HG03045 (cell line): ENCODE data around the gene DDX47.
"Not testable (repeated sequence)": the region's sequence is repeated elsewhere in the genome, so short reads cannot be mapped to it uniquely, and the experiment has no call there.

Experiments
- ATAC-seq: cut with Tn5 transposase; IDR thresholded peaks from one replicate; pipeline ENCODE4 v1.9.1; 2021; ENCODE audit warnings: mild to moderate bottlenecking, moderate library complexity; ENCODE audit not compliant: unreplicated experiment

The DDX47 gene

DNA sequence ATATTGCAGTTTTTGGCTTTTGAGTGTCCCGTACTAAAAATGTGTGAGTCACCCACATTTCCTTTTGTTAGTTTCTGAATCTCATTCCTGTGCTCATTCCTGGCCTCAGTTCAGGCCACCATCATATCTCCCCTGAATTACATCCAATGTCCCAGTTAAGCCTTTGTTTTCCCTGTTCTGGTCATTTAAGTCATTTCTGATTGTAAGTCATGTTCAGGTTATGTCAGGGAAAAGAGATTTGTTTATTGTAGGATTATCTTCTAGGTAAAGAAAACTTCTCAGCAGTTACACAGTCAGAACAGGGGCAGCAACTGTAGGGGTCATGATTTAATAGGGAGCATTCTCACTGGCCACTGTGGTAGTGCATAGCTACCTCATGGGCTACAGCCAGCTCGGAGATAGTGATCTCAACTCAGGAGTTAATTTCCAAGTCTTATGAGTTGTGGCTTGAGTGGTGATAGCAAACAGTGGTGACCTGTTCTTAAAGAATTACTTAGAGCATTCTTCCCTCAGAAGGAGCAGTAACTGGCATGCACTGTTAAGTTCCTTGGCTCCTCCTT is 6.7 kb downstream of the DDX47 start:
- ATAC-seq, result no peak

DNA sequence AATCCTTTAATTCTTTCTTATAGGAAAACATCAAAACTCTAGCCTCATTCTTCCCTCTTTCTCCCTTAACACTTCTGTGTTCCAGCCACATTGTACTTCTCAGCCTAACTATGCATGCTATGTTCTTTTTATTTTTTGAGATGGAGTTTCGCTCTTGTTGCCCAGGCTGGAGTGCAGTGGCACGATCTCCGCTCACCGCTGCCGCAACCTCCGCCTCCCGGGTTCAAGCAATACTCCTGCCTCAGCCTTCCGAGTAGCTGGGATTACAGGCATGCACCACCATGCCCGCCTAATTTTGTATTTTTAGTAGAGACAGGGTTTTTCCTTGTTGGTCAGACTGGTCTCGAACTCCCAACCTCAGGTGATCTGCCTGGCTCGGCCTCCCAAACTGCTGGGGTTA is 7.2 kb downstream of the DDX47 start:
- ATAC-seq, result not testable (repeated sequence)

GRCh38 chr12:12821975-12822374 is 8.8 kb downstream of the DDX47 start:
- peak; percentile 65 for ATAC-seq

DNA sequence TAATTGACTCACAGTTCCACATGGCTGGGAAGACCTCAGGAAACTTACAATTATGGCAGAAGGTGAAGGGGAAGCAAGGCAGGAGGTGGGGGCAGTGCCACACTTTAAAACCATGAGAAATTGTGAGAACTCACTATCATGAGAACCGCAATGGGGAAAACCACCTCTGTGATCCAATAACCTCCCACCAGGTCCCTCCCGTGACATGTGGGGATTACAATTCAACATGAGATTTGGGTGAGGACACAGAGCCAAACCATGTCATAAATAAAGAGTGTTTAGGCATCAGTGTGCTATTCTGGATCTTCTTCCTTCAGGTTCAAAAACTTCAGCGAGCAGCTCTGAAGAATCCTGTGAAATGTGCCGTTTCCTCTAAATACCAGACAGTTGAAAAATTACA is 9.7 kb downstream of the DDX47 start:
- ATAC-seq, result no peak

DNA sequence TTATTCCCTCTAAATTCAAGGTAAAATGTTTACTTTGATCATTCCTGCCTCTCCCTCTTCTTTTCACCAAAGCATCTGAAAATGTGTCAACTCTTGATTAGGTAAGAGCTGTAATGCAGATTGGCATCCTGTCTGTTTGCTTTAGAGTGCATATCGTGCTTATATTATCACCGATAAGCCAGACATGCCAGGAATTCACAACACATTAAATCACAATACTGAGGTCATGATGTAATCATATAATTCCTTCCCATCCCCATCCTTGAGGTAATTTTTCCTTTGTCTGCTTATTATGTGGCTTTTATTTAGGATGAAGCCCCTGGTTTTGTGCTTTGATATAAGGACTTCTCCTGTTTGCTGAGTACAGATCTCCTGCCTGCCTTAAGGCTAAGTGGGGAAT is 10.2 kb downstream of the DDX47 start:
- no peak for ATAC-seq

DNA sequence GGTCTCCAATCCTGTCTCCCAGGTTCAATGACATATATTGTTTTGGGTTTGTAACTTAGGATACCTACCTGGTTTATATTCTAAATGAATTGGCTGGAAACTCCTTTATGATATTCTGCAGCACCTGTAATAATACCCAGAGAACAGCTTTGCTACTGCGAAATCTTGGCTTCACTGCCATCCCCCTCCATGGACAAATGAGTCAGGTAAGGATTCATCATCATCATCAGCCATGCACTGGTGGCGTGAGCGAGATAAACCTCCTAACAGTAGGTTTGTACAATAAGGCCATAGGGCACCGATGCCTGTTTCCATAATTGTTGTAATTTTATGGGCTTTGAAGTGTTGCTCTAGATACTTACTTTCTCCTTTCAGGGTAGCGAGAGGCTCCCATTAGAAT is 10.7 kb downstream of the DDX47 start:
- ATAC-seq, result no peak

DNA sequence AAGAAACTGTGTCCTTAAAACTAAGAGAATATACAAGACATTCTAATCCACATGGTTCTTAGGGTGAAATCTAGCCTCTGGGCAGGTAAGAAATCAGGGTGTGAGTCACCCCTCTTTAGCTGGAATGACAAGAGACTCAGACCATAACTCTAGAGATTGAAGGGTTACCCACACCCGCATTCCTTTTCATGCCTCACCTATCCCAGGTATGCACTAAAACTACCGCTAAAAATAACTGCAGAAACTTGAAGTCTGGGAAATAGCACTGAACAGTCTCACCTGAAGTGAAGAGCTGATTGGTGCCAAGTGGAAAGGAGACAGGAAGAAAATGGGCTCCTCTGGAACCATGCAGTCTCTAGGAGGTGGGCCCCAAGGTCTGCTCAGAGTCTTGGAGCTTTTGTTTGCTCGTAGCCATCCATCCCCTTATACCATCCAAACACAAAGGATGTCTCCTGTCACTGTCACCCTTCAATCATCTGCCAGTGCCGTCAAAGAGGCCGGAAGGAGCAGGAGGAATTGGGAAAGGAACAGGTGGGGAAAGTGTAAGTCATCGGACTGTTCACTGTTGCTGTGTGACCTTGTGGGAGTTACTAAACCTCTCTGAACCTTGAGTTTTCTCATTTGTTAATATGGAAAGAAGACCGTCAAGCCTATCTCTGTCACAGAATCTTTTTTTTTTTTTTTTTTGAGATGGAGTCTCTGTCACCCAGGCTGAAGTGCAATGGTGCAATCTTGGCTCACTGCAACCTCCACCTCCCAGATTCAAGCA is 22.4 kb downstream of the DDX47 start:
- no peak for ATAC-seq

DNA sequence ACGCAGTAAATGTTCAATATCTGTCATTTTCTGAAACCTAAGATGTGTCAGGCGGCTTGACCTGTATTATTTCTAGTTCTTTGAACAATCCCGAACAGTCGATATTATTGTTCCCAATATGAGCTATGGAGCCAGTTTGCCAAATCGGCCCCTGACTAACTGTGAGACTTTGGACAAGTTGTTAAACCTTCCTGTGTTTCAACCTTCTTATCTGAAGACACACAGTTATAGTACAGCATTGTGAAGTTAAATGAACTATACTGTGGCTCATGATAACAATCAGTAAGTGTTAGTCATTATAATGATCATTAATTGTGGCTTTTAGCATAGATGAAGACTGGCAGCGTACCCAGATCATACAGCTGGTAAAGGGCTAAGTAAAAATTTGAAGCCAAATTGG is 23.4 kb downstream of the DDX47 start:
- ATAC-seq, result no peak

GRCh38 chr12:12837025-12837812 is 24.1 kb downstream of the DDX47 start:
- no peak for ATAC-seq

- no peak for ATAC-seq
Observed at GRCh38 chr12:12837813-12838153, 24.6 kb downstream of the DDX47 start.

DNA sequence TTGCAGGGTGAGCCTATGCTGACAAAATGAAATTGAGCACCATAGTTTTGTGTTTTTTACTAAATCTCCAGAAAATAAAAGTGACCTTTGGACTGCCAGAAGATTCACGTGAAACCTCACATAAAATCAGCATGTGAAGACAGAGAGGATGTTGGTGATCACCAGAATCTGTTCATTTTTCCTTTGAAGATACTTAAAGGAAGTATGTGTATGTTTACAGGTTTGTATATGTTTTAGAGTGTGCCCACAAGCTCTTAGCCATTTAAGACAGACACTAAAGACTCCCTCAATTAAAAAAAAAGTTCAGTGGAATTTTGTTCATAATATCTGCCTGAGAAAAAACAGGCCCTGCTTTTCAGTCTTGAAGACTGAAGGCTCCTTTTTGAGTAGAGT is 25.9 kb downstream of the DDX47 start:
- ATAC-seq, result no peak

DNA sequence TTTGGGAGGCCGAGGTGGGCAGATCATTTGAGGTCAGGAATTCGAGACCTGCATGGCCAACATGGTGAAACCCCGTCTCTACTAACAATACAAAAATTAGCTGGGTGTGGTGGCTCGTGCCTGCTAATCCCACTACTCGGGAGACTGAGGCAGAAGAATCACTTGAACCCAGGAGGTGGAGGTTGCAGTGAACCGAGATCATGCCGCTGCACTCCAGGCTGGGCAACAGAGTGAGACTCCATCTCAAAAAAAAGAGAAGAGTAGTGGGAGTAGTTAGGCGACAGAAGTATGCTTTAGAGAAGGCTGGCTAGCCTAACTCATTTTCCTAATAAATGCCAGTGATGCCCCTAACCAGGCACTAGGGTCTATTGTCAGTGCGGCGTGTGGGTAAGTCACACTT is 26.3 kb downstream of the DDX47 start:
- not testable (repeated sequence) for ATAC-seq

GRCh38 chr12:12839873-12840579 is 26.9 kb downstream of the DDX47 start:
- no peak for ATAC-seq

DNA sequence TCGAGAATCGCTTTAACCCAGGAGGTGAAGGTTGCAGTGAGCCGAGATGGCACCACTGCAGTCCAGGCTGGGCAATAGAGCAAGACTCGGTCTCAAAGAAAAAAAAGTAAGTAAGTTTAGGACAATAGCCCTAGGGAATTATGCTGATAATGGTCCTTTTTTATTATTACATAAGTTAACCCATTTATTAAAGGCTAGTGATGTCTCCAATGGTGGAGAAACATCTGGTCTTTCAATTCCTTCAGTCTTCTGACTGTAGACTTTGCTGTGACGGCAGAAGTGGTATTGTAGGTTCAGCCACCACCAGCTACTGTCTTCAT is 27.4 kb downstream of the DDX47 start:
- ATAC-seq, result no peak

DNA sequence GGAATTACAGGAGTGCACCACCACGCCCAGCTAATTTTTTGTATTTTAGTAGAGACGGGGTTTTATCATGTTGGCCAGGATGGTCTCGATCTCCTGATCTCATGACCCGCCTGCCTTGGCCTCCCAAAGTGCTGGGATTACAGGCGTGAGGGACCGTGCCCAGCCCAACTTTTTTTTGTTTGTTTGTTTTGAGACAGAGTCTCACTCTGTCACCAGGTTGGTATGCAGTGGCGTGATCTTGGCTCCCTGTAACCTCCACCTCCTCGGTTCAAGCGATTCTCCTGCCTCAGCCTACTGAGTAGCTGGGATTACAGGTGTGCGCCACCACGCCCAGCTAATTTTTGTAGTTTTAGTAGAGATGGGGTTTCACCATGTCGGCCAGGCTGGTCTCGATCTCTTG is 28.3 kb downstream of the DDX47 start:
- ATAC-seq, result not testable (repeated sequence)

- ATAC-seq, result no peak
Observed at GRCh38 chr12:12845794-12846243, 32.7 kb downstream of the DDX47 start.

GRCh38 chr12:12846780-12847179 is 33.6 kb downstream of the DDX47 start:
- ATAC-seq, result not testable (repeated sequence)

- ATAC-seq, result no peak
Observed at GRCh38 chr12:12853435-12853834, 40.3 kb downstream of the DDX47 start.

- ATAC-seq, result no peak
Observed at GRCh38 chr12:12859690-12860089, 46.5 kb downstream of the DDX47 start.

DNA sequence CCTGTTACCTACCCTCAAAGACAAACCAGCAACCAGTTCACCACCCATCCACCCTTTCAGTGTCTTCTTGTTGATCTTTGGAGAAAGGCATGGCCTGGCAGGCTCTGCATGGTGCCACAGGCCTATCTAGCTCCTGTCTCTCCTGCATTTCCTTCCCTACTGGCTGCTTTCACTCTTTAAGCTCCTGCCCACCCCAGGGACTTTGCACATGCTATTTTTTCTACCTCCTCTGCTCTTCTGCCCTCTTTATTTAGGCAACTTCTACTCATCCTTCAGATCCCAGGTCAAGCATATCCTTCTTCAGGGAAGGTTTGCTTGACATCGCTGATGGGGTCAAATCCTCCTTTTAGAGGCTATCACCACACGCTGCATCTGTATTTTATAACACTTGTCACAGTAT is 51.1 kb downstream of the DDX47 start:
- no peak for ATAC-seq

DNA sequence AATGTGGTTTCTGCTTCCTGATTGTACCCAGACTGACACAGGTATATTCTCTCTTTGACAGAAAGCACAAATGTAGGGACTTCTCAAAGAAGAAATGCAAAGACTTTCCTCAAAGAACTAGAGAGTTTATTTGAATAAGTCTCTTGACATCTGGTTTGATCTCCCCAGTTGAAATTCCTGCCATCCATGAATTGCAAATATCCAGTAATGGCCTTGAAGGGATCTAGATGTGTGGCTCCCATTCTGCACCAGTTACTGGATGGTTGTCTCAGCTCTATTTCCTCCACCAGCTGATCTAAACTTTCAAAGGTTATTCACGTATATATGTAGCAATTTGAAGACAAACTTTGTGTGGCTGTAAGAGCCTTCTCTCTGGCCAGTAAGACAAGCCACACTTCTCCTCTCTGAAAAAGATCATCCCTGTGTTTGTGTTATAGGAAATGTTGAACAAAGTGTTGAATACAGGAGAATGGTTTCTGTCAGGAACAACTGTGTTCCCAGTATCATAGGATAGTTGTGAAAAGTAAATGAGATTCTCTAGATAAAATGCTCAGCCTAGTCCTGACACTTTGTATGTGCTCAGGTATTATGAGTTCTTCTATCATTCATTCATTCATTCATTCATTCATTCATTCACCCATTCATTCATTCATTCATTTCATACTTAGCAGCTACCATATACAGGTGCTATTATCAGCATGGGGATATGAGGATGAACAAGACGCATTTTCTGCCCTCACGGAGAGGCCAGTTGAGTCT is 55.5 kb downstream of the DDX47 start:
- no peak for ATAC-seq
